NCI-H2171 treated with DMSO at 0.1 percent for 48 hours (cell line): Measurements from ENCODE around the gene RAI1.

Source experiments
- DNase-seq: peaks from one replicate; lab custom pipeline; 2025; lab: John Stamatoyannopoulos, UW

The RAI1 gene

DNA sequence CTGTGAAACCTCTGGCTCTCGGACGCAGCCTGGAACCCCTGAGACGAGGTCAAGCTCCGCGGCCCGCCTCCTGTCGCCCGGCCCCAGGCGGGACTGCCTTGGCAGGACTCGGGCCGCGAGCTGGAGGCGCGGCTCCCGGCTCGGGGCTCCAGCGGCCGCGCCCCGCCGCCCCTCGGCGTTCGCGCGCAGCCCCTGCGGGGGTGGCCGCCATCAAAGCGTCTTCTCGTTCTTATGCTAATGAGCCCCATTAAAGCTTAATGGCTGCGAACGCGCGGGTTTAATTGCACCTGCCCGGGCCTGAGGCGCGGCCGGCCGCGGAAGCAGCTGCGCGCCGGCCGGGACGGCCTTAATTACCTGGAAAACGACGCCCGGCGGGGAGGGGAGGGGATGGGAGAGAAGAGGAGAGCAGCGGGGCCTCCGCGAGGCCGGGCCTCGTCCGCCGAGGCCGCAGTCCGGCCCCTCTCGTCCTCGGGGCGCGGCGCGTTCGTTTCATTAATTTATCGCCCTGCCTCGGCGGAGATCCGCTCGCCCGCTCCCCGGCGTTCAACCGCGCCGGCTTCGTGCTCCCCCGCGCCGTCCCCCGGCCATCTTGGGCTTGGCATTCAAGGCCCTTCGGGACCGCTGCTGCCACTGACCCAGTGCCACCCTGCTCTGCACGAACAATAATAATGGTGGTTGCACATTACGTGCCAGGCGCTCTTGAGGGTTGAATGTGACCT is 19.2 kb downstream of the RAI1 start:
- no peak for DNase-seq

GRCh38 chr17:17701112-17701511 is 19.9 kb downstream of the RAI1 start:
- DNase-seq, result no peak

- no peak for DNase-seq
These were observed 20.4 kb downstream of the RAI1 start for GRCh38 chr17:17701658-17702057.

- DNase-seq, result peak; percentile 58
These were observed 21.3 kb downstream of the RAI1 start for GRCh38 chr17:17702449-17703139.

- DNase-seq, result no peak
These were observed 22.1 kb downstream of the RAI1 start for GRCh38 chr17:17703140-17703919.

GRCh38 chr17:17704931-17705330 is 23.7 kb downstream of the RAI1 start:
- no peak for DNase-seq

DNA sequence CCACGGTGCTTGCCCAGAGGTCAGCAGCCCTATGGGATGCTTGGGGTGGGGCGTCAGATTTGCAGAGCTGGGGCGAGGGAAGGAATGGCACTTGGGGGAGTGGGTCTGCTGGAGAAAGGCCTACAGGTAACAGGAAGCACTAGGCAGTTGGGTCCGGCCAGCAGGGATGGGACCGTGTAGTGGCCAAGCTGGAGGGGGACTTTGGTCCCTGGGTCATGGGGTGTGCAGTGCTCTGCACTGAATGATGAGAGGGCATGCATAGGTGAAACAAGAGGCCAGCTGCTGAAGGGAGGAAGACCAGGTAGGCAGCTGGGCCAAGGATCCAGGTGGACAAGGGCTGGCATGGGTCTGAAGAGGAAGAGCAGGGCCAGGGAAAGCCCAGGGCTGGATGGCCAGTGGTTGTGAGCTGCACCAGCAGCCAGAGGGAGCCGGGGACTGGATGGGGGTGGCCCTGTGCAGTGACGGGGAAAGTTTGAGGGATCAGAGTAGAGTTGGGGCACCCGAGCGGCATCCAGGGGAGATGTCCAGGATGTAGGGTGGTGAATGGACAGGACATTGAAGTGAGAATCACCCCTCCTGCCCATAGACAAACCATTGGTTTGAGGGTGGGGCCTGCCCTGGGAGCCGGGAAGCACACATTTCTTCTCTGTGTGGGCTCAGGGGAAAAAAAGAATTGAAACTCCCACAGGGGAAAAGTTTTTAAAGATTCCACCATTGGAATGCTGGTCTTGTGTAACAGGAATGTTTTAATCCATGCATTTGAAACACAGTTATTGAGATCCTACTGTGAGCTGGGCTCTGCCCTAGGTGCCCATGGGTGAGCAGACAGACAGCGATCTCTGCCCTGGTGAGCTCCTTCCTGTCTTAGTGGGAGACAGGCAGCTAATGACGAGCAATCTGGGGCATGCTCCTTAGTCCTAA is 25.1 kb downstream of the RAI1 start:
- no peak for DNase-seq

DNA sequence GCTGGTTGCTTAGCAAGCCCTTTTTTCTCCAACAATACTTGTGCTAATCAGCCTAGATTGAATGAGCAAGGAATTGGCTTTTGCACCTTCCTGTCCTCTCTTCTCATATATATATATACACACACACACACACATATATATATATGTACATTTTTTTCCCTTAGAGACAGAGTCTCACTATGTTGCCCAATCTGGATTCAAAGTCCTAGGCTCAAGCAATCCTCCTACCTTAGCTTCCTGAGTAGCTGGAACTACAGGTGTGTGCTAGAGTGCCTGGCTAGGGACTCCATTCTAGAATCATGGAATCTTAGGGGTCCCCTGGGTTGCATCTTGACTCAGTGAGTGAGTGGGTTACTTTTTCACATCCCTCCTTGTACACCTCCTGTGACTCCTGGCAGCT is 27.0 kb downstream of the RAI1 start:
- no peak for DNase-seq

DNA sequence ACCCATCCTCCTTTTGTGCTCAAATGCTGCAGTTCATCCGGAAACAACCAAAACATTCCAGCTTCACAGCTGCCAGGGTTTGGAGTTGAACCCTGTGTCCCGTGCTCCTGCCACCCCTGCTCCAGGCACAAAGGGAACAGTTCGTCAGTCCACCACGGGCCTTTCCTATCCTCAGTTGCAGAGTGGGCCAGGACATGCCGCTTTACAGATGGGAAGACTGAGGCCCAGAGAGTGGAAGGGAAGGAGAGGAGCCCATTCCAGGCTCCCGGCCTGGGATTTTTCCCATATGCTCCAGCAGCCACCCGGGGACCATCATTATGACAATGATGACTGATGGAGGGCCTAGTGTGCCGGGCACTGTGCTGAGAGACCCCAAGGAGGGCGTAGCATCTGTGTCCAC is 27.6 kb downstream of the RAI1 start:
- no peak for DNase-seq

DNA sequence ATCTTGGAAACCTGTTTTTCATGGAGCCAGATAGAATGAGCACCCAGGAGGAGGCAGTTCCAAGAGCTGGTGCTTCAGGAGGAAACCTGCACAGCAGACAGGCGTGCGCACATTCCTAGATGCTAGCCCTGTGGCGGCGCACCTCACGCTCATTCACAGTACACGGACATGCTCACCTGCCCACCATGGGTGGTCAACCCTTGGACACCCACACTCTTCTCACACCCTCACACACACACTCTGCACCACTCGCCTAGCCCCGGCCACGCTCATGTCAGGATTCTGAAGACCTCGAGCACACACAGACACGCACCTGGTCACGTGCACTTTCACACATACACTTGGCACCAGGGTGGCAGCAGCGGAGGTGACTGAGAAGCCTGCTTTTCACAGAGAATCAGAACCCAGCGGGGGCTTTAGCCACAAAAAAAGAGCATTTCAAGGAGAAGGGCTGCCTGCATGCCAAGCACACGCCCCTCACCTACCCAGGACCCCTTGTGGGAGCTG is 28.6 kb downstream of the RAI1 start:
- no peak for DNase-seq

DNA sequence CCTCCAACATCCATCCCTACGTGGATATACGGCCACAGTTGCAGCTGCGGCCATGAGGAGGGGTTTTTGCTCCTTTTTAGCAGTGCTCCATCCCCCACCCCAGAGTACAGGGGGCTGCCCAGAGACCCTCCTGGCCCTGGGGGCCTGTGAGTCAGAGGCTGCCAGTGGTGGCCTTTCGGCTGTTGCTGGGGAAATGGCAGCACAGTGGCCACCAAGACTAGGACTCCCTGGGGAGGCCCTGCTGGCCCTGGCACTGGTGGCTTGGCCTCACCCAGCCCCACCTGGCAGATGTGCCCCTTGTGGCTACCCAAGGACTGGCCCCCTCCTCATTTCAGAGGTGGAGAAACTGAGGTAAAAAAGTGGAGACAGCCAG is 29.1 kb downstream of the RAI1 start:
- DNase-seq, result no peak

- DNase-seq, result no peak
These were observed 29.7 kb downstream of the RAI1 start for GRCh38 chr17:17710728-17711541.

DNA sequence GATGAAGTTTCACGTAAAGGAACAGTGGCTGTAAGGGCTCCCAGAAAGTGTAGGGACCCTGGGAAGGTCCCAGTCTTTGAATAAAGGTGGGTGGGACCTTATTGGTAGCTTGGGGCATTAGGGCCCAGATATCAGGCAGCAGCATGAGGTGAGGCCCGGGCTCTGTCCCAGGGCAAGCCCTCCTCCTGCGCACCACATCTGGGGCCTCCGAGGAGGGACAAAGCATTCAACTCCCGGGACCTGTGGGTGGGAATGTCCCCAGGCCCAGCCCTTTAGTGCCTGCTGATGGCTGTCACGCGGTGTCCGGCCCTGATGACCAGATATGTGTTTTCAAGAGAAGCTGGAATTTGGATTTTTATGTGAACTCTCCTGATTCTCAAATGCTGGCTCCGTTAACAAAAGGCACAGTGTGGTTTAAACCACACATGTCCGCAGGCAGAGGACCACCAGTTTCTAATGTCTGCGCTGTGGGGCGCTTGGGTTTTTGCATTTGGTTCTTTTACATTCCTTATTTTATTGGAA is 30.4 kb downstream of the RAI1 start:
- DNase-seq, result no peak

DNA sequence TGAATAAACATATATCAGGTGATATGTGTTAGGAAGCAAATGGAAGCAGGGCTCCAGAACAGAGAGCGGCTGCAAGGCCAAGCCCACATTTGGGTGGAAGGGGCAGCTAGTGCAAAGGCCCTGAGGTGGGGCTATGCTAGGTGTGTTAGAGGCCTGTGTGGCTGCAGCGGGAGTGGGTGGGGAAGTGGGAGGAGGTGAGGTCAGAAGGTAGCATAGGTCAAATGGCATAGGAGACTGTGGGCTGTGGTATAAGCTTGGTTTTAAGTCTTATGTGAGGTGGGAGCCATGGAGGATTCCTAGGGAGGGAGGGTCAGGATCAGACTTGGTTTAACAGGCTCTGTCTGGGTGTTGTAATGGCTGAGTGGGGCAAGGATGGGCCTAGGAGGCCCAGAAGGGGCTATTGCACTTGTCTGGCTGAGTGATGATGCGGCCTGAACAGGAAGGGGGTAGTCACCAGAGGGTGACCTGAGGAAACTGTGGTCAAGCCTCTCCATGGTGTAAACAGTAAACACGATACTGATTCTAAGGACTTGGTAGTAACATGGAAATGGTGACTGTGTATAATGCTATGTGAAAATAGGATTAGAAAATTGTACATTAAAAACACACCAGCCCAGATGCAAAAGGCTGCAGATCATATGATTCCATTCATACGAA is 31.1 kb downstream of the RAI1 start:
- DNase-seq, result no peak

DNA sequence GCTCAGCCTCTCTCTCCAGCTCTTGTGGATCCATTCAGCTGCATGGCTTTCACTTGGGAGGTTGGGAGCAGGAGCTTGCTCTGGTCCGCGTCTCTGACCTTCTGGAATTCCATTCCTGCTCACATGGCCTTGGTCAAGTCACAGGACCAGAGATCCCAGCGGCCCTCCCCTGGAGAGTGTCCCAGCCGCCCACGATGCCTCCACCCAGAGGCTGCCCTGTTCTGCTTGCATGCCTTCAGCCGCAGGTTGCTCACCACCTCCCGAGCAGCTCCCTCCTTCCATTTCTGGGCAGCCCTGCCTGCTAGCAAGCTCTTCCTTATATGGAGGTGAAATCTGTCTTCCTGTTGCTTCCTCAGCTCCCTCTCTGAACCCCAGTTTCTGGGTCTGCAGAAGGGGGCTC is 32.6 kb downstream of the RAI1 start:
- no peak for DNase-seq

DNA sequence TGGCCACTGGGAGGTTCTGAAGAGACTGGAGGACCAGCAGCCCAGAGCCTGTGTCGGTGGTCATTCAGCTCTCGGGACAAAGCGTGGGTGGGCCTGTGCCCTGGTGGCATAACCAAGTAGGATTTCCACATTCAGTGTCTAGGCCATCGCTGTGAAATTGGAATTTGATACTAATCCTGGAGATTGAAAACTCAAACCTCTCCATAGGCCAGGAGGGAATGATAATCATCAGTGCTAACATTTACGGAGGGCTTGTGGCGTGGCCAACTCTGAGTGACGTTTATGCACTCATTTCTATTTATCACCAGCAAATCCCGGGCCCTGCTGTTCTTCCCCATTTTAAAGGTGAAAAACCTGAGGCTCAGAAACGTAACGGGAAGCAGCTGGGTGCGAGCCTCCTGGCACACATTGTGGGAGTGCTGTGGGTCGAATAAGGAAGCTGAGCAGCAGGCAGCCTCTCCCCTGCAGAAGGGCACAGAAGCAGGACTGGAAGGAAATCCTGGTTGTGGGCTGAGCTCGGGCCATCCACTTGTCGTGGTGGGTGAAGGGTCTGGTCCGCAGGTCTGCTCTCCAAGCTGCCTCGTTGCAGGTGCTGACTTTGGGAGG is 33.1 kb downstream of the RAI1 start:
- DNase-seq, result no peak

- DNase-seq, result no peak
These were observed 33.6 kb downstream of the RAI1 start for GRCh38 chr17:17714879-17715278.

GRCh38 chr17:17716837-17717523 is 35.7 kb downstream of the RAI1 start:
- DNase-seq, result no peak

- DNase-seq, result no peak
These were observed 37.0 kb downstream of the RAI1 start for GRCh38 chr17:17718251-17718650.
